Mesodermal cell (in vitro differentiated cells): ENCODE measurements around the gene PPP1R11. TPM values are rescaled to one million over a fixed set of nuclear protein-coding genes. Genes with fewer than 3 reads are reported as not detected.
A peak's percentile ranks its signal among the peaks of the same experiment; 100 is the strongest.
"Not testable (repeated sequence)": the region's sequence is repeated elsewhere in the genome, so short reads cannot be mapped to it uniquely, and the experiment has no call there.

ENCODE experiments used
- H3K27ac ChIP-seq: 2 replicates; pipeline ENCODE4 v1.7.0; 2013; ENCODE audit warnings: mild to moderate bottlenecking, low read depth, low read length, moderate library complexity; ENCODE audit not compliant: severe bottlenecking
- H3K36me3 ChIP-seq: 2 replicates; pipeline ENCODE4 v1.7.1; 2013; ENCODE audit warnings: mild to moderate bottlenecking, low read length, moderate library complexity; ENCODE audit not compliant: control insufficient read depth, insufficient read depth
- H3K4me1 ChIP-seq: one replicate; pipeline ENCODE4 v1.7.1; 2013; ENCODE audit warnings: mild to moderate bottlenecking, low read length; ENCODE audit not compliant: insufficient read depth, control insufficient read depth, poor library complexity, severe bottlenecking
- H3K4me3 ChIP-seq: 2 replicates; pipeline ENCODE4 v1.7.0; 2013; ENCODE audit warnings: low read length, control low read depth, mild to moderate bottlenecking; ENCODE audit not compliant: insufficient read depth, poor library complexity, severe bottlenecking; ENCODE audit errors: extremely low read depth
- H3K9me3 ChIP-seq: 2 replicates; pipeline ENCODE4 v1.7.1; 2013; ENCODE audit warnings: mild to moderate bottlenecking, low read length, moderate library complexity; ENCODE audit not compliant: control insufficient read depth
- WGBS, 2 experiments: methylation state at CpG; one replicate each; pipeline ENCODE4 v1.1.5; 2013; ENCODE audit warnings: missing lambda C conversion rate in 2 of 2; ENCODE audit not compliant: insufficient coverage in 2 of 2; 5-methylcytosine and 5-hydroxymethylcytosine counted together
- polyA plus RNA-seq, 2 experiments: library from polyadenylated mRNA; stranded (reverse); fragments of 50-300 nt; gene quantifications; one replicate each; pipeline ENCODE4 v1.2.3, GENCODE V29; 2013

PPP1R11 gene
- 44.3 TPM for polyA plus RNA-seq (2013, experiment 1 of 2)
- 39.4 TPM for polyA plus RNA-seq (2013, experiment 2 of 2)

- H3K9me3 ChIP-seq = no peaks in the 10 kb centered on the region
- H3K4me3 ChIP-seq = peak within 1 kb of the TSS; percentile 53
- WGBS, 2 experiments = 1 to 4% methylated on average over 31 to 32 of the region's 46 CpGs
- H3K36me3 ChIP-seq = peaks cover 27% of the 10 kb centered on the region
- peaks cover 12% of the 10 kb centered on the region for H3K4me1 ChIP-seq
- H3K27ac ChIP-seq = peak within 1 kb of the TSS; percentile 84
These were observed at the start of gene PPP1R11 for GRCh38 chr6:30066577-30067459. PPP1R11 (plus strand) TSS chr6:30067198; CDS start chr6:30067411, 213 bp downstream.

- WGBS, 2 experiments = 80 to 95% methylated on average over 2 of the region's 2 CpGs
- Histone ChIP-seq H3K36me3 (no peaks in the 10 kb centered on the region), H3K27ac (no peak overlapping the region), H3K9me3 (no peaks in the 10 kb centered on the region), H3K4me3 (no peak overlapping the region), H3K4me1 (no peaks in the 10 kb centered on the region)
These were observed 47.2 kb upstream of the PPP1R11 start for GRCh38 chr6:30019819-30020218.

GRCh38 chr6:30020626-30021025 is 46.4 kb upstream of the PPP1R11 start:
- H3K4me3 ChIP-seq = no peak overlapping the region
- H3K27ac ChIP-seq = no peak overlapping the region
- WGBS, 2 experiments = 83% methylated on average over 1 of the region's 1 CpG; no CpG with 5 or more reads in 1 of the 2 experiments
- H3K9me3 ChIP-seq = no peaks in the 10 kb centered on the region
- no peaks in the 10 kb centered on the region for H3K4me1 ChIP-seq
- no peaks in the 10 kb centered on the region for H3K36me3 ChIP-seq

- H3K9me3 ChIP-seq = no peaks in the 10 kb centered on the region
These were observed 44.8 kb upstream of the PPP1R11 start for GRCh38 chr6:30022189-30022588.

GRCh38 chr6:30022712-30023111 is 44.3 kb upstream of the PPP1R11 start:
- H3K36me3 ChIP-seq, H3K27ac ChIP-seq, H3K4me1 ChIP-seq, H3K9me3 ChIP-seq, H3K4me3 ChIP-seq: not testable (repeated sequence)

More at GRCh38 chr6:30022189-30022588, 44.8 kb upstream of the PPP1R11 start:
- Histone ChIP-seq H3K4me1 (no peaks in the 10 kb centered on the region), H3K27ac (no peak overlapping the region), H3K36me3 (no peaks in the 10 kb centered on the region), H3K4me3 (no peak overlapping the region)
- no CpG with 5 or more reads among the region's 3 CpGs for WGBS, 2 experiments

- 100% methylated on average over 1 of the region's 1 CpG; no CpG with 5 or more reads in 1 of the 2 experiments for WGBS, 2 experiments
- H3K4me3 ChIP-seq = no peak overlapping the region
- H3K9me3 ChIP-seq = no peaks in the 10 kb centered on the region
- no peaks in the 10 kb centered on the region for H3K4me1 ChIP-seq
- no peaks in the 10 kb centered on the region for H3K36me3 ChIP-seq
- no peak overlapping the region for H3K27ac ChIP-seq
These were observed 41.8 kb upstream of the PPP1R11 start for GRCh38 chr6:30025186-30025585.

GRCh38 chr6:30029588-30029987 is 37.4 kb upstream of the PPP1R11 start:
- Histone ChIP-seq H3K4me1 (no peaks in the 10 kb centered on the region), H3K9me3 (no peaks in the 10 kb centered on the region), H3K36me3 (no peaks in the 10 kb centered on the region), H3K4me3 (no peak overlapping the region), H3K27ac (no peak overlapping the region)
- no CpG with 5 or more reads among the region's 1 CpG for WGBS, 2 experiments

GRCh38 chr6:30031381-30031780 is 35.6 kb upstream of the PPP1R11 start:
- Histone ChIP-seq H3K9me3 (no peaks in the 10 kb centered on the region), H3K4me1 (no peaks in the 10 kb centered on the region), H3K4me3 (no peak overlapping the region)

GRCh38 chr6:30033440-30033839 is 33.6 kb upstream of the PPP1R11 start:
- H3K9me3 ChIP-seq, H3K4me3 ChIP-seq, H3K27ac ChIP-seq, H3K4me1 ChIP-seq, H3K36me3 ChIP-seq: not testable (repeated sequence)
- 85 to 97% methylated on average over 3 of the region's 5 CpGs for WGBS, 2 experiments

More at GRCh38 chr6:30031381-30031780, 35.6 kb upstream of the PPP1R11 start:
- Histone ChIP-seq H3K36me3 (no peaks in the 10 kb centered on the region), H3K27ac (no peak overlapping the region)

- Histone ChIP-seq H3K36me3 (no peaks in the 10 kb centered on the region), H3K4me1 (no peaks in the 10 kb centered on the region), H3K27ac (no peak overlapping the region), H3K9me3 (no peaks in the 10 kb centered on the region), H3K4me3 (no peak overlapping the region)
- WGBS, 2 experiments = 80 to 100% methylated on average over 1 of the region's 1 CpG
These were observed 31.2 kb upstream of the PPP1R11 start for GRCh38 chr6:30035784-30036183.

GRCh38 chr6:30037182-30037788 is 29.7 kb upstream of the PPP1R11 start:
- H3K4me3 ChIP-seq = no peak overlapping the region
- no peaks in the 10 kb centered on the region for H3K4me1 ChIP-seq
- WGBS, 2 experiments = 50% methylated on average over 2 of the region's 4 CpGs; no CpG with 5 or more reads in 1 of the 2 experiments
- no peaks in the 10 kb centered on the region for H3K9me3 ChIP-seq
- no peak overlapping the region for H3K27ac ChIP-seq
- H3K36me3 ChIP-seq = no peaks in the 10 kb centered on the region
